ENCODE results near the gene UTRN.

The UTRN gene

GRCh38 chr6:144305985-144306384 is 20.9 kb downstream of the UTRN start:
- DNase-seq (ENCODE audit: low read depth): no peak
- H3K4me3 ChIP-seq (ENCODE audit: low read depth, low read length): no peak overlapping the region

- H3K4me3 ChIP-seq (ENCODE audit: low read depth, low read length): no peak overlapping the region
- DNase-seq (ENCODE audit: low read depth): no peak
Measured at GRCh38 chr6:144307880-144308279, 22.7 kb downstream of the UTRN start.

- DNase-seq (ENCODE audit: low read depth): no peak
- no peak overlapping the region for H3K4me3 ChIP-seq (ENCODE audit: low read depth, low read length)
Measured at GRCh38 chr6:144310765-144311164, 25.6 kb downstream of the UTRN start.

GRCh38 chr6:144311361-144311760 is 26.2 kb downstream of the UTRN start:
- DNase-seq (ENCODE audit: low read depth): no peak
- no peak overlapping the region for H3K4me3 ChIP-seq (ENCODE audit: low read depth, low read length)

- DNase-seq (ENCODE audit: low read depth): peak; percentile 47
- no peak overlapping the region for H3K4me3 ChIP-seq (ENCODE audit: low read depth, low read length)
Measured at GRCh38 chr6:144314003-144314485, 28.9 kb downstream of the UTRN start.

GRCh38 chr6:144314562-144314961 is 29.4 kb downstream of the UTRN start:
- H3K4me3 ChIP-seq (ENCODE audit: low read depth, low read length): no peak overlapping the region
- DNase-seq (ENCODE audit: low read depth): no peak

- no peak overlapping the region for H3K4me3 ChIP-seq (ENCODE audit: low read depth, low read length)
- no peak for DNase-seq (ENCODE audit: low read depth)
Measured at GRCh38 chr6:144315226-144315980, 30.3 kb downstream of the UTRN start.

- no peak for DNase-seq (ENCODE audit: low read depth)
- no peak overlapping the region for H3K4me3 ChIP-seq (ENCODE audit: low read depth, low read length)
Measured at GRCh38 chr6:144315981-144316861, 31.1 kb downstream of the UTRN start.

GRCh38 chr6:144316862-144317195 is 31.7 kb downstream of the UTRN start:
- no peak overlapping the region for H3K4me3 ChIP-seq (ENCODE audit: low read depth, low read length)

GRCh38 chr6:144317736-144318135 is 32.6 kb downstream of the UTRN start:
- DNase-seq (ENCODE audit: low read depth): no peak
- H3K4me3 ChIP-seq (ENCODE audit: low read depth, low read length): no peak overlapping the region

More at GRCh38 chr6:144316862-144317195, 31.7 kb downstream of the UTRN start:
- DNase-seq (ENCODE audit: low read depth): no peak

- no peak overlapping the region for H3K4me3 ChIP-seq (ENCODE audit: low read depth, low read length)
- no peak for DNase-seq (ENCODE audit: low read depth)
Measured at GRCh38 chr6:144319211-144319610, 34.1 kb downstream of the UTRN start.

- H3K4me3 ChIP-seq (ENCODE audit: low read depth, low read length): no peak overlapping the region
- DNase-seq (ENCODE audit: low read depth): no peak
Measured at GRCh38 chr6:144320741-144321140, 35.6 kb downstream of the UTRN start.

- no peak overlapping the region for H3K4me3 ChIP-seq (ENCODE audit: low read depth, low read length)
- DNase-seq (ENCODE audit: low read depth): no peak
Measured at GRCh38 chr6:144321839-144322591, 36.9 kb downstream of the UTRN start.

GRCh38 chr6:144325232-144325631 is 40.1 kb downstream of the UTRN start:
- H3K4me3 ChIP-seq (ENCODE audit: low read depth, low read length): no peak overlapping the region
- no peak for DNase-seq (ENCODE audit: low read depth)

GRCh38 chr6:144326393-144326792 is 41.3 kb downstream of the UTRN start:
- DNase-seq (ENCODE audit: low read depth): no peak
- no peak overlapping the region for H3K4me3 ChIP-seq (ENCODE audit: low read depth, low read length)

- DNase-seq (ENCODE audit: low read depth): no peak
- no peak overlapping the region for H3K4me3 ChIP-seq (ENCODE audit: low read depth, low read length)
Measured at GRCh38 chr6:144327081-144327480, 41.9 kb downstream of the UTRN start.

GRCh38 chr6:144330017-144330987 is 45.2 kb downstream of the UTRN start:
- no peak overlapping the region for H3K4me3 ChIP-seq (ENCODE audit: low read depth, low read length)
- DNase-seq (ENCODE audit: low read depth): no peak

- DNase-seq (ENCODE audit: low read depth): no peak
- H3K4me3 ChIP-seq (ENCODE audit: low read depth, low read length): no peak overlapping the region
Measured at GRCh38 chr6:144331491-144331969, 46.4 kb downstream of the UTRN start.

- no peak overlapping the region for H3K4me3 ChIP-seq (ENCODE audit: low read depth, low read length)
- no peak for DNase-seq (ENCODE audit: low read depth)
Measured at GRCh38 chr6:144332177-144332576, 47.0 kb downstream of the UTRN start.

All from skeletal muscle cell (primary cell).